ENCODE data around the gene PHTF1.
"Not testable (repeated sequence)": the region's sequence is repeated elsewhere in the genome, so short reads cannot be mapped to it uniquely, and the experiment has no call there.

Gene PHTF1

GRCh38 chr1:113777561-113777960, 18.3 kb upstream of the PHTF1 start:
- DNase-seq (ENCODE audit: low read depth), result no peak

GRCh38 chr1:113770031-113770430, 10.7 kb upstream of the PHTF1 start:
- DNase-seq (ENCODE audit: low read depth), result no peak

- DNase-seq (ENCODE audit: low read depth), result no peak
These were observed 10.3 kb upstream of the PHTF1 start for GRCh38 chr1:113769601-113769970.

GRCh38 chr1:113768916-113769600, 9.8 kb upstream of the PHTF1 start:
- DNase-seq (ENCODE audit: low read depth), result no peak

- DNase-seq (ENCODE audit: low read depth), result no peak
These were observed 6.3 kb upstream of the PHTF1 start for GRCh38 chr1:113765306-113766230.

GRCh38 chr1:113763661-113764060, 4.4 kb upstream of the PHTF1 start:
- DNase-seq (ENCODE audit: low read depth), result no peak

GRCh38 chr1:113761937-113762336, 2.7 kb upstream of the PHTF1 start:
- DNase-seq (ENCODE audit: low read depth), result no peak

GRCh38 chr1:113760102-113761080, 1.1 kb upstream of the PHTF1 start:
- DNase-seq (ENCODE audit: low read depth), result no peak

- DNase-seq (ENCODE audit: low read depth), result peak; percentile 32
These were observed 504 bp downstream of the PHTF1 start for GRCh38 chr1:113758631-113759332.

GRCh38 chr1:113756461-113756860, 2.8 kb downstream of the PHTF1 start:
- no peak for DNase-seq (ENCODE audit: low read depth)

GRCh38 chr1:113753333-113753732, 6.0 kb downstream of the PHTF1 start:
- not testable (repeated sequence) for DNase-seq (ENCODE audit: low read depth)

- no peak for DNase-seq (ENCODE audit: low read depth)
These were observed 7.8 kb downstream of the PHTF1 start for GRCh38 chr1:113751516-113751915.

- no peak for DNase-seq (ENCODE audit: low read depth)
These were observed 8.2 kb downstream of the PHTF1 start for GRCh38 chr1:113751114-113751513.

- no peak for DNase-seq (ENCODE audit: low read depth)
These were observed 9.9 kb downstream of the PHTF1 start for GRCh38 chr1:113749402-113749801.

- no peak for DNase-seq (ENCODE audit: low read depth)
These were observed 11.9 kb downstream of the PHTF1 start for GRCh38 chr1:113747376-113747775.

- DNase-seq (ENCODE audit: low read depth), result no peak
These were observed 13.9 kb downstream of the PHTF1 start for GRCh38 chr1:113745425-113745824.

- no peak for DNase-seq (ENCODE audit: low read depth)
These were observed 15.2 kb downstream of the PHTF1 start for GRCh38 chr1:113744114-113744513.

GRCh38 chr1:113742515-113742914, 16.8 kb downstream of the PHTF1 start:
- no peak for DNase-seq (ENCODE audit: low read depth)

GRCh38 chr1:113734357-113735055, 24.8 kb downstream of the PHTF1 start:
- DNase-seq (ENCODE audit: low read depth), result no peak

- no peak for DNase-seq (ENCODE audit: low read depth)
These were observed 26.5 kb downstream of the PHTF1 start for GRCh38 chr1:113732802-113733201.

- DNase-seq (ENCODE audit: low read depth), result no peak
These were observed 38.3 kb downstream of the PHTF1 start for GRCh38 chr1:113721010-113721409.

Data from T-helper 22 cell (primary cell).